Testis (tissue), 2 donors: ENCODE data around the gene CD300LD.

Experiments
- POLR2A ChIP-seq: fragments of 450-650 bp; IDR thresholded peaks from one replicate; pipeline ENCODE4 v1.6.1; 2017; ENCODE audit warnings: antibody characterized with exemption, mild to moderate bottlenecking, moderate library complexity
- TF ChIP-seq, protein P1 (sequence below), 3 experiments: fragments of 450-650 bp in 2 of 3; fragments of 200-600 bp in 1 of 3; sonication (generic) in 1 of 3; IDR thresholded peaks; one replicate each; pipeline ENCODE4 v1.5.1; 2016 to 2019; ENCODE audit warnings: antibody characterized with exemption in 3 of 3, mild to moderate bottlenecking in 2 of 3, moderate library complexity in 1 of 3

- TF ChIP-seq POLR2A, result no peak
- TF ChIP-seq, protein P1, sequence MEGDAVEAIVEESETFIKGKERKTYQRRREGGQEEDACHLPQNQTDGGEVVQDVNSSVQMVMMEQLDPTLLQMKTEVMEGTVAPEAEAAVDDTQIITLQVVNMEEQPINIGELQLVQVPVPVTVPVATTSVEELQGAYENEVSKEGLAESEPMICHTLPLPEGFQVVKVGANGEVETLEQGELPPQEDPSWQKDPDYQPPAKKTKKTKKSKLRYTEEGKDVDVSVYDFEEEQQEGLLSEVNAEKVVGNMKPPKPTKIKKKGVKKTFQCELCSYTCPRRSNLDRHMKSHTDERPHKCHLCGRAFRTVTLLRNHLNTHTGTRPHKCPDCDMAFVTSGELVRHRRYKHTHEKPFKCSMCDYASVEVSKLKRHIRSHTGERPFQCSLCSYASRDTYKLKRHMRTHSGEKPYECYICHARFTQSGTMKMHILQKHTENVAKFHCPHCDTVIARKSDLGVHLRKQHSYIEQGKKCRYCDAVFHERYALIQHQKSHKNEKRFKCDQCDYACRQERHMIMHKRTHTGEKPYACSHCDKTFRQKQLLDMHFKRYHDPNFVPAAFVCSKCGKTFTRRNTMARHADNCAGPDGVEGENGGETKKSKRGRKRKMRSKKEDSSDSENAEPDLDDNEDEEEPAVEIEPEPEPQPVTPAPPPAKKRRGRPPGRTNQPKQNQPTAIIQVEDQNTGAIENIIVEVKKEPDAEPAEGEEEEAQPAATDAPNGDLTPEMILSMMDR (IDR thresholded peaks at IDR 0.05), result no peak
These were observed 17.5 kb downstream of the CD300LD start for GRCh38 chr17:74574489-74575142.
